GM12878 (cell line): Measurements from ENCODE around the gene MALSU1.

Experiments used
- ATF3 ChIP-seq: IDR thresholded peaks from 2 replicates; pipeline ENCODE4 v1.6.1; 2011; ENCODE audit warnings: low read depth, mild to moderate bottlenecking, low read length, moderate library complexity, borderline replicate concordance; ENCODE audit errors: extremely low read depth
- CTCF ChIP-seq, 3 experiments: IDR thresholded peaks in 2 of 3; conservative IDR thresholded peaks in 1 of 3; 2 replicates each; pipeline ENCODE4 v1.5.1; 2011; ENCODE audit warnings: low read depth in 3 of 3, low read length in 3 of 3, mild to moderate bottlenecking in 3 of 3, control low read depth in 2 of 3, moderate library complexity in 2 of 3, inconsistent platforms in 1 of 3, mixed read lengths in 1 of 3; ENCODE audit not compliant: control insufficient read depth in 2 of 3, insufficient read depth in 1 of 3; ENCODE audit errors: extremely low read depth in 1 of 3
- POLR2AphosphoS5 ChIP-seq: IDR thresholded peaks from 2 replicates; pipeline ENCODE4 v1.6.1; 2011; ENCODE audit warnings: mild to moderate bottlenecking, low read length, inconsistent platforms
- SIN3A ChIP-seq: IDR thresholded peaks from 2 replicates; pipeline ENCODE4 v1.6.1; 2012; ENCODE audit warnings: low read depth, low read length, improper control_type of control experiment
- USF1 ChIP-seq: IDR thresholded peaks from 2 replicates; pipeline ENCODE4 v1.6.1; 2011; ENCODE audit warnings: borderline replicate concordance, low read depth, mild to moderate bottlenecking, moderate library complexity, mixed read lengths, low read length; ENCODE audit not compliant: insufficient read depth; ENCODE audit errors: extremely low read length
- ZNF274 ChIP-seq: IDR thresholded peaks from one replicate; pipeline ENCODE4 v1.8.0; 2011; ENCODE audit not compliant: insufficient read length, insufficient read depth

GRCh38 chr7:23335621-23336020 lies 36.5 kb downstream of the MALSU1 start:
- TF ChIP-seq POLR2AphosphoS5 (no peak), ATF3 (no peak), CTCF (IDR thresholded peaks at IDR 0.05 in 2 of 3, conservative IDR thresholded peaks at IDR 0.05 in 1 of 3; ENCODE audit: control insufficient read depth in 2 of 3, extremely low read depth in 1 of 3, insufficient read depth in 1 of 3, low read depth in 3 of 3, low read length in 3 of 3) (no peak), ZNF274 (no peak), USF1 (no peak), SIN3A (no peak)
